GM23248 (cell line): ENCODE data around the gene PRICKLE1.

ENCODE experiments used
- EZH2 ChIP-seq: fragments of 200-600 bp; sonication (generic); IDR thresholded peaks from 2 replicates; pipeline ENCODE4 v1.6.1; 2018; ENCODE audit warnings: antibody characterized with exemption, mild to moderate bottlenecking; ENCODE audit not compliant: insufficient read depth, poor library complexity, severe bottlenecking
- EZH2phosphoT487 ChIP-seq: fragments of 200-600 bp; sonication (generic); IDR thresholded peaks from 2 replicates; pipeline ENCODE4 v1.6.1; 2018; ENCODE audit warnings: antibody characterized with exemption, moderate library complexity, mild to moderate bottlenecking, low read depth; ENCODE audit not compliant: insufficient read depth

GRCh38 chr12:42516573-42516972 is 73.0 kb downstream of the PRICKLE1 start:
- TF ChIP-seq EZH2 (no peak), EZH2phosphoT487 (no peak)
